Esophagus muscularis mucosa (tissue), 4 donors: ENCODE measurements around the gene SPRED1. TPM values are rescaled to one million over a fixed set of nuclear protein-coding genes. Genes with fewer than 3 reads are reported as not detected.

ENCODE experiments used
- DNase-seq: peaks from one replicate; pipeline ENCODE4 v3.0.0-alpha.2; 2017; ENCODE audit errors: extremely low spot score
- H3K27ac ChIP-seq, 4 donors: fragments of 200-600 bp; sonication (generic); replicated peaks in 1 of 4; 1 replicate in 3 of 4; 2 replicates in 1 of 4; pipeline ENCODE4 v1.5.1; 2016 to 2019; ENCODE audit warnings: mild to moderate bottlenecking in 1 of 4
- H3K27me3 ChIP-seq, 4 donors: fragments of 200-600 bp; sonication (generic); one replicate each; pipeline versions ENCODE4 v1.5.1 to v1.6.0; 2016 to 2019
- H3K36me3 ChIP-seq, 4 donors: fragments of 200-600 bp; sonication (generic); one replicate each; pipeline ENCODE4 v1.5.1; 2016 to 2019
- H3K4me1 ChIP-seq, 4 donors: fragments of 200-600 bp; sonication (generic); one replicate each; pipeline ENCODE4 v1.5.1; 2016 to 2019
- H3K4me3 ChIP-seq, 4 donors: fragments of 200-600 bp; sonication (generic); 1 replicate in 2 of 4; 2 replicates in 2 of 4; pipeline ENCODE4 v1.5.1; 2016 to 2019; ENCODE audit warnings: mild to moderate bottlenecking in 4 of 4, moderate library complexity in 1 of 4
- H3K9me3 ChIP-seq, 4 donors: fragments of 200-600 bp; sonication (generic); 1 replicate in 3 of 4; 2 replicates in 1 of 4; pipeline ENCODE4 v1.5.1; 2016 to 2019
- CTCF ChIP-seq, 3 experiments: fragments of 200-600 bp in 2 of 3; fragments of 450-650 bp in 1 of 3; sonication (generic) in 2 of 3; IDR thresholded peaks; one replicate each; pipeline ENCODE4 v1.5.1; 2017 to 2019; ENCODE audit warnings: antibody characterized with exemption in 3 of 3, mild to moderate bottlenecking in 2 of 3, moderate library complexity in 1 of 3
- EP300 ChIP-seq: sonication (generic); formaldehyde crosslinking; IDR thresholded peaks from one replicate; pipeline ENCODE4 v1.6.1; 2017; ENCODE audit warnings: antibody characterized with exemption
- POLR2A ChIP-seq: fragments of 450-650 bp; IDR thresholded peaks from one replicate; pipeline ENCODE4 v1.6.1; 2017; ENCODE audit warnings: antibody characterized with exemption, moderate library complexity, mild to moderate bottlenecking, low read depth
- POLR2AphosphoS5 ChIP-seq, 2 donors: sonication (generic); formaldehyde crosslinking; IDR thresholded peaks; one replicate each; pipeline ENCODE4 v1.6.1; 2017; ENCODE audit warnings: antibody characterized with exemption in 2 of 2
- WGBS: methylation state at CpG from one replicate; pipeline ENCODE4 v1.1.5; 2018; 5-methylcytosine and 5-hydroxymethylcytosine counted together
- intact Hi-C: fragments of 100-400 bp; cut with DNase I; formaldehyde crosslinking; loops from one replicate; pipeline ENCODE4 v1.15.1; 2023
- total RNA-seq, 4 donors: library from RNA; depleted of rRNA; stranded (reverse); fragments of >200 nt; gene quantifications; one replicate each; pipeline versions ENCODE4 v1.1.0 to v1.2.1, GENCODE V29; 2016

The SPRED1 gene
- total RNA-seq, 4 donors from 2014 or later, result 14.5 to 31.1 (median 19.0) TPM

- Histone ChIP-seq H3K27me3 (no peaks in the 10 kb centered on the region), H3K36me3 (no peaks in the 10 kb centered on the region), H3K4me1 (peaks cover 0 to 12% (median 0%) of the 10 kb centered on the region in 4 donors), H3K4me3 (no peak overlapping the region), H3K9me3 (no peaks in the 10 kb centered on the region), H3K27ac (no peak overlapping the region)
- WGBS, result 85% methylated on average over 2 of the region's 2 CpGs
- no peak for DNase-seq
- intact Hi-C loops, result no loop called here
- TF ChIP-seq EP300 (no peak), POLR2AphosphoS5 (IDR thresholded peaks at IDR 0.05) (no peak)
These were observed 28.1 kb upstream of the SPRED1 start for GRCh38 chr15:38224486-38224885.

GRCh38 chr15:38225381-38225780 is 27.3 kb upstream of the SPRED1 start:
- WGBS, result 95% methylated on average over 1 of the region's 1 CpG
- no peak overlapping the region for H3K4me3 ChIP-seq
- H3K4me1 ChIP-seq, result peaks cover 0 to 12% (median 0%) of the 10 kb centered on the region in 4 donors
- TF ChIP-seq POLR2AphosphoS5 (IDR thresholded peaks at IDR 0.05), result no peak
- no peak for TF ChIP-seq POLR2A
- TF ChIP-seq CTCF (IDR thresholded peaks at IDR 0.05), result no peak
- no peak for TF ChIP-seq EP300
- no peaks in the 10 kb centered on the region for H3K9me3 ChIP-seq
- H3K27ac ChIP-seq, result no peak overlapping the region
- intact Hi-C loops, result no loop called here
- DNase-seq, result no peak
- no peaks in the 10 kb centered on the region for H3K36me3 ChIP-seq
- no peaks in the 10 kb centered on the region for H3K27me3 ChIP-seq

- Histone ChIP-seq H3K9me3 (no peaks in the 10 kb centered on the region), H3K36me3 (no peaks in the 10 kb centered on the region), H3K4me3 (no peak overlapping the region), H3K4me1 (peaks cover 0 to 17% (median 0%) of the 10 kb centered on the region in 4 donors), H3K27ac (no peak overlapping the region), H3K27me3 (no peaks in the 10 kb centered on the region)
- intact Hi-C loops, result no loop called here
- DNase-seq, result no peak
- 76% methylated on average over 4 of the region's 4 CpGs for WGBS
- TF ChIP-seq CTCF (IDR thresholded peaks at IDR 0.05), result no peak
These were observed 25.9 kb upstream of the SPRED1 start for GRCh38 chr15:38226608-38227266.

- intact Hi-C loops, result no loop called here
- TF ChIP-seq POLR2AphosphoS5 (IDR thresholded peaks at IDR 0.05), result no peak
- no peak for TF ChIP-seq POLR2A
- TF ChIP-seq CTCF (IDR thresholded peaks at IDR 0.05), result no peak
- no peak for TF ChIP-seq EP300
- Histone ChIP-seq H3K4me1 (peaks cover 0 to 13% (median 0%) of the 10 kb centered on the region in 4 donors), H3K4me3 (no peak overlapping the region), H3K36me3 (no peaks in the 10 kb centered on the region), H3K27ac (no peak overlapping the region), H3K9me3 (no peaks in the 10 kb centered on the region), H3K27me3 (no peaks in the 10 kb centered on the region)
- DNase-seq, result no peak
These were observed 24.7 kb upstream of the SPRED1 start for GRCh38 chr15:38227941-38228340.

- H3K27me3 ChIP-seq, result no peaks in the 10 kb centered on the region
- H3K9me3 ChIP-seq, result no peaks in the 10 kb centered on the region
- no peak overlapping the region for H3K27ac ChIP-seq
- peaks cover 0 to 13% (median 0%) of the 10 kb centered on the region in 4 donors for H3K4me1 ChIP-seq
- DNase-seq, result no peak
- no peak overlapping the region for H3K4me3 ChIP-seq
- no peaks in the 10 kb centered on the region for H3K36me3 ChIP-seq
- no peak for TF ChIP-seq POLR2AphosphoS5 (IDR thresholded peaks at IDR 0.05)
- intact Hi-C loops, result no loop called here
- 57% methylated on average over 1 of the region's 1 CpG for WGBS
These were observed 24.0 kb upstream of the SPRED1 start for GRCh38 chr15:38228618-38229017.

GRCh38 chr15:38229705-38230310 is 22.8 kb upstream of the SPRED1 start:
- intact Hi-C loops, result no loop called here

More at GRCh38 chr15:38229705-38230310, 22.8 kb upstream of the SPRED1 start:
- Histone ChIP-seq H3K4me1 (peaks cover 0 to 13% (median 0%) of the 10 kb centered on the region in 4 donors), H3K4me3 (no peak overlapping the region), H3K36me3 (no peaks in the 10 kb centered on the region), H3K9me3 (no peaks in the 10 kb centered on the region), H3K27ac (no peak overlapping the region), H3K27me3 (no peaks in the 10 kb centered on the region)
- WGBS, result 87% methylated on average over 3 of the region's 3 CpGs
- no peak for DNase-seq
- no peak for TF ChIP-seq CTCF (IDR thresholded peaks at IDR 0.05)
- no peak for TF ChIP-seq EP300
- TF ChIP-seq POLR2A, result no peak
- no peak for TF ChIP-seq POLR2AphosphoS5 (IDR thresholded peaks at IDR 0.05)
